G401 (cell line): ENCODE data around the gene SP1. TPM values are rescaled to one million over a fixed set of nuclear protein-coding genes. Genes with fewer than 3 reads are reported as not detected.
"Not testable (repeated sequence)": the region's sequence is repeated elsewhere in the genome, so short reads cannot be mapped to it uniquely, and the experiment has no call there.

Experiments used
- DNase-seq: peaks from one replicate; pipeline ENCODE4 v3.0.0-alpha.2; 2015; ENCODE audit warnings: low spot score
- in situ Hi-C: cut with HindIII; loops from 2 replicates; pipeline ENCODE4 v1.10.0; 2016; ENCODE audit warnings: low sequenced_read_pairs, mixed read lengths
- total RNA-seq: library from RNA; depleted of rRNA; stranded (reverse); fragments of >200 nt; shearing (Covaris generic); gene quantifications from 2 replicates; pipeline ENCODE4 v1.2.3, GENCODE V29; 2014

SP1 gene
- total RNA-seq, 1 experiment from 2014 or later: 40.0 TPM

GRCh38 chr12:53353257-53353655, 26.7 kb upstream of the SP1 start:
- in situ Hi-C loops: no loop called here
- no peak for DNase-seq

- in situ Hi-C loops: no loop called here
- DNase-seq: no peak
These were observed 24.9 kb upstream of the SP1 start for GRCh38 chr12:53355121-53355520.

GRCh38 chr12:53358836-53359419, 21.0 kb upstream of the SP1 start:
- in situ Hi-C loops: no loop called here
- no peak for DNase-seq

GRCh38 chr12:53361638-53362037, 18.3 kb upstream of the SP1 start:
- DNase-seq, in situ Hi-C loops: not testable (repeated sequence)

GRCh38 chr12:53365245-53365904, 14.6 kb upstream of the SP1 start:
- in situ Hi-C loops: no loop called here
- no peak for DNase-seq

GRCh38 chr12:53373554-53374133, 6.3 kb upstream of the SP1 start:
- DNase-seq, in situ Hi-C loops: not testable (repeated sequence)

GRCh38 chr12:53374277-53374676, 5.7 kb upstream of the SP1 start:
- DNase-seq, in situ Hi-C loops: not testable (repeated sequence)

GRCh38 chr12:53376747-53377146, 3.2 kb upstream of the SP1 start:
- no peak for DNase-seq
- in situ Hi-C loops: no loop called here

- in situ Hi-C loops: no loop called here
- no peak for DNase-seq
These were observed 1.8 kb upstream of the SP1 start for GRCh38 chr12:53378222-53378621.

- no peak for DNase-seq
- in situ Hi-C loops: no loop called here
These were observed 1.1 kb upstream of the SP1 start for GRCh38 chr12:53378724-53379388.

GRCh38 chr12:53379389-53380103, 430 bp upstream of the SP1 start:
- DNase-seq: peak; percentile 100
- in situ Hi-C loops: no loop called here

- DNase-seq: no peak
- in situ Hi-C loops: no loop called here
These were observed 1.1 kb downstream of the SP1 start for GRCh38 chr12:53380794-53381730.

GRCh38 chr12:53381731-53382630, 2.0 kb downstream of the SP1 start:
- DNase-seq: peak; percentile 74
- in situ Hi-C loops: no loop called here

- in situ Hi-C loops: no loop called here
- DNase-seq: peak; percentile 15
These were observed 3.3 kb downstream of the SP1 start for GRCh38 chr12:53383258-53383657.

- in situ Hi-C loops, DNase-seq: not testable (repeated sequence)
These were observed 6.4 kb downstream of the SP1 start for GRCh38 chr12:53386381-53386780.

GRCh38 chr12:53388932-53389331, 9.0 kb downstream of the SP1 start:
- DNase-seq: no peak

GRCh38 chr12:53389702-53390101, 9.7 kb downstream of the SP1 start:
- in situ Hi-C loops: no loop called here
- DNase-seq: no peak

More at GRCh38 chr12:53388932-53389331, 9.0 kb downstream of the SP1 start:
- in situ Hi-C loops: no loop called here

GRCh38 chr12:53391724-53392123, 11.7 kb downstream of the SP1 start:
- in situ Hi-C loops: no loop called here
- DNase-seq: no peak
